BLaER1 (cell line): ENCODE data around the gene B3GAT1.
"Not testable (repeated sequence)": the region's sequence is repeated elsewhere in the genome, so short reads cannot be mapped to it uniquely, and the experiment has no call there.

Experiments
- H3K27ac ChIP-seq: shearing (Covaris generic); formaldehyde crosslinking; 2 replicates; pipeline ENCODE4 v1.8.1; 2022
- H3K27me3 ChIP-seq: shearing (Covaris generic); formaldehyde crosslinking; 2 replicates; pipeline ENCODE4 v1.8.1; 2022
- H3K36me3 ChIP-seq: shearing (Covaris generic); formaldehyde crosslinking; 2 replicates; pipeline ENCODE4 v1.8.1; 2022
- H3K4me1 ChIP-seq: shearing (Covaris generic); formaldehyde crosslinking; 2 replicates; pipeline ENCODE4 v1.8.1; 2022
- H3K4me2 ChIP-seq: shearing (Covaris generic); formaldehyde crosslinking; 2 replicates; pipeline ENCODE4 v1.8.1; 2022
- H3K4me3 ChIP-seq: shearing (Covaris generic); formaldehyde crosslinking; 2 replicates; pipeline ENCODE4 v1.8.1; 2022
- H3K9ac ChIP-seq: shearing (Covaris generic); formaldehyde crosslinking; 2 replicates; pipeline ENCODE4 v1.8.1; 2022
- H3K9me3 ChIP-seq: shearing (Covaris generic); formaldehyde crosslinking; 2 replicates; pipeline ENCODE4 v1.8.1; 2022
- H4K20me1 ChIP-seq: shearing (Covaris generic); formaldehyde crosslinking; 2 replicates; pipeline ENCODE4 v1.8.1; 2022
- Cebpa-rat ChIP-seq: shearing (Covaris generic); IDR thresholded peaks from 2 replicates; pipeline ENCODE4 v1.8.1; 2022

The B3GAT1 gene

DNA sequence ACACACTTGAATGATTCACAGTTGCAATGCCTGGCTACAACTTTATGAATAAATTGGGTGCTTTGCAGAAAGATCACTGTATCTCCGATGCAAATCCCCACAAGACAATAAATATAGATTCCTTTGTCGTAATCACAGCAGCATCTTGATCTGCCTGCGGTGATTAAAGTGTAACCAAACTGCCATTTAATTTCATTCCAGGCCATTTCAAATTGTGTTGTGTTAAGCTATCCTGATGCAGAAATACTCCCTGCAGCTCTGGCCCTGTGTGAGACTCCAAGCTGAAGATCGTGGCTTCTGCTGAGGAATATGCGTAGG lies 40.8 kb upstream of the B3GAT1 start:
- H3K27me3 ChIP-seq, result no peaks in the 10 kb centered on the region
- H3K9me3 ChIP-seq, result peaks cover 18% of the 10 kb centered on the region
- TF ChIP-seq Cebpa-rat, result no peak
- peaks cover 11% of the 10 kb centered on the region for H3K4me1 ChIP-seq
- no peaks in the 10 kb centered on the region for H3K36me3 ChIP-seq
- no peak overlapping the region for H3K4me3 ChIP-seq
- H4K20me1 ChIP-seq, result no peaks in the 10 kb centered on the region
- H3K27ac ChIP-seq, result no peak overlapping the region
- H3K9ac ChIP-seq, result no peak overlapping the region
- H3K4me2 ChIP-seq, result no peak overlapping the region

DNA sequence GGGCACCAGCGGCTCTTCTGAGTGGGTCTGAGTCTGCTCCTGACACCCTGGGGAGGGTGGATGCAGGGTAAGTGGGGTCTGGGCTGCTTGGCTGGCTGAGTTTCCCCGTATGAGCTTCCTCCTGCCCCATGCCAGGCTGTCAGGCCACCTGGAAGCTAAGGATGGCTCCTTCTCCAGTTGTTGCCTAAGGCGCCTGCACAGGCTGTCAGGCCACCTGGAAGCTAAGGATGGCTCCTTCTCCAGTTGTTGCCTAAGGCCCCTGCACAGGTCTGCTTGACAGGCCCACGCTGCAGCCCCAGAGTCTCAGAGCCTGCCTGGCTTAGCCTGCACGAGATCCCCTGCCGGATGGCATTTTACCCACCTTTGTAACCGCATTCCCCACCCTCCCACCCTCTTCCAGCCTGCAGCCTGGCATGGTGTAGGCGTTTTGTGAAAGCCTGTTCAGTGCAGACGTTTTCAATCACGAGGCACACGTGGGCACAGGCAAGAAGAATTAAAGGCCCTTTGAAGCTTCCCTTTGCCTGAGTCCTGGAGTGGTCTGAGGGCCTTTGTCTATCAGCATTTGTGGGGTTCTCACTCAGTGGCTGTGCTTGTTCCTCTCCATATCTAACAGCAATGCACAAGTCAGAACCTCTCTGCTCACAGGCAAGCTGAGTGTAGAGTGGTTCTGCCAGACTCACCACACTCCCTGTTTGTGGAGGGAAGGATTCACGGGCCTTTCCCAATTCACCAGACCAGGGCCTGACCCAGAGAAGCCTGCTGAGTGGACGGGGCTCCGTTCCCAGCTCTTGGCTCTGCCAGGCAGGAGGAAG lies 40.2 kb upstream of the B3GAT1 start:
- Histone ChIP-seq H3K27me3 (no peaks in the 10 kb centered on the region), H4K20me1 (no peaks in the 10 kb centered on the region), H3K4me1 (peaks cover 11% of the 10 kb centered on the region), H3K4me3 (no peak overlapping the region), H3K27ac (no peak overlapping the region), H3K4me2 (no peak overlapping the region), H3K9me3 (peaks cover 13% of the 10 kb centered on the region), H3K9ac (no peak overlapping the region), H3K36me3 (no peaks in the 10 kb centered on the region)
- no peak for TF ChIP-seq Cebpa-rat

DNA sequence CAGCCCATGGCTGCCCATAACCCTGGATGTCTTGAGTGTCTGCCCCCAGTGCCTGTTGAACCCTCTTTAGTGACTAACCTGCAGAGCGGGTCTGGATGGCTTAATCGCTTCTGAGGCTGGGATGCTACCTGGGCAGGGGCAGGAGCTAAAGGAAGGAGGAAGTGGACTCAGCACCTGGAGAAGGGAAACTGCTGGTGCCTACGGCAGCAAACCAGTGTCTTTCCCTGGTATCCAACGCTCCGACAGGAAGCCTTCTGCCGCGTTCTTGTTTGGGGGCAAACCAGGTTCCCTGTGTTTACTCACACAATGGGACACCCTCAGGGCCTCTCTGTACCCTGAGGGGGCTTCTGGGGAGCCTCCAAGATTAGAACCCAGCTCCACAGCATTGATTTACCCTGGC lies 38.1 kb upstream of the B3GAT1 start:
- Histone ChIP-seq H3K9me3 (peaks cover 7% of the 10 kb centered on the region; the same call in 1 of the 2 replicates), H3K4me3 (no peak overlapping the region), H3K9ac (no peak overlapping the region), H3K27me3 (no peaks in the 10 kb centered on the region), H3K27ac (no peak overlapping the region), H3K36me3 (no peaks in the 10 kb centered on the region), H3K4me2 (no peak overlapping the region), H4K20me1 (no peaks in the 10 kb centered on the region), H3K4me1 (no peaks in the 10 kb centered on the region)
- TF ChIP-seq Cebpa-rat, result no peak

DNA sequence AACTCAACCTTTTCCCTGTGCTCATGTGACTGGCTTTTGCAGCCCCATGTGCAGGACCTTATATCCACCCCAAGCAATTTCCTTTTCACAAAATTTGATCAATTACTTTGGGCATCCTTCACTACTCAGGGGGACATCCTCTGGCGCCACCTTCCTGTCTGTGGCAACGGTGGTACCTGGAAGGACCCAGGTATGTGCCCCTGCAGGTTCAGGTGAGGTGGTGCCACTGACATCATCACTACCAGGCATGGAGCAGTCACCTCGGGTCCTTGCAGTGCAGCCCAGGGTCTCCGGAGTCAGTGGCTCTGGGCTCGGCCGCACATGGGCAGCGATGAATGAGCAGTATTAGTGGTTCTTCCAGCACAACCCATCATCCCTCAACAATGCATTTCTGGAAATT lies 37.7 kb upstream of the B3GAT1 start:
- Histone ChIP-seq H3K9ac (no peak overlapping the region), H3K36me3 (no peaks in the 10 kb centered on the region), H4K20me1 (no peaks in the 10 kb centered on the region), H3K27ac (no peak overlapping the region), H3K4me3 (no peak overlapping the region), H3K4me1 (no peaks in the 10 kb centered on the region; the same call in 1 of the 2 replicates), H3K27me3 (no peaks in the 10 kb centered on the region), H3K4me2 (no peak overlapping the region), H3K9me3 (peaks cover 12% of the 10 kb centered on the region)
- TF ChIP-seq Cebpa-rat, result no peak

DNA sequence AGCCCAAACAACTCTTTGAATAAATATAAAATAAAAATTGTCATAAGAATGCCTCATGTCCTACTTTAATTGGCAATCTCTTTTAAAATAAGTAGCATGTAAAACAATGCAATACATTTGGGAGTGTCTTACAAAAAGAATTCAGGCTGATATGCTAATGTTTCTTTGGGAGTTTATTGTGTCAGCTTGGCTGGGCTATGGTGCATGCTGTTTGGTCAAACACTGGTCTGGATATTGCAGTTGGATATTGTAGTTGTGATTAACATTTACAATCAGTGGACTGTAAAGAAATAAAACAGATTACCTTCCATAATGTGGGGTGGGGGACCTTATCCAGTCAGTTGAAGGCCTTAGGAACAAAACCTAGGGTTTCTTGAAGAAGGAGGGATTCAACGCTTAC lies 37.0 kb upstream of the B3GAT1 start:
- H3K9me3 ChIP-seq, result peaks cover 18% of the 10 kb centered on the region
- H3K4me3 ChIP-seq, result no peak overlapping the region
- TF ChIP-seq Cebpa-rat, result no peak

DNA sequence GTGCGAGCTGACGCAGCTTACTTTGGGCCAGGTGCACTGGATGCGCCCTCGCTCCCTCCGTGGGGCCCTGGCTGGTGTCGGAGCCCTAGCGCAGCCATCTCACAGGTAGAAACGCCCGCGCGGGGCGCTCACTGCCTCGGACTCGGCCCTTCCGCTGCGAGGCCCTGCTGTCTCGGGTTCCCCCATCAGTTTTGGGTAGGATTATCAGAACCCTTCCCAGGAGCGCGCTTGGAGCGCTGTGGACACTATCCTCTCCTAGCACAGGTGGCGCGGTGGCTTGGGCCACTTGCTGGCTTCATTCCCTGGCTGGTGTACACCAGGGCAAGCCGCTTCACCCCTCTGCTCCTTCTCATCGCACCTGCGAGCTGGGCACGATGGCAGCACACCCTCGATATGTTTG lies 35.7 kb upstream of the B3GAT1 start:
- TF ChIP-seq Cebpa-rat, result no peak
- Histone ChIP-seq H3K4me2 (no peak overlapping the region), H3K4me3 (no peak overlapping the region), H3K9ac (no peak overlapping the region), H3K27ac (no peak overlapping the region), H4K20me1 (no peaks in the 10 kb centered on the region), H3K9me3 (peaks cover 25% of the 10 kb centered on the region), H3K27me3 (no peaks in the 10 kb centered on the region), H3K36me3 (no peaks in the 10 kb centered on the region), H3K4me1 (no peaks in the 10 kb centered on the region; the same call in 1 of the 2 replicates)

More for the DNA sequence above, 37.0 kb upstream of the B3GAT1 start:
- Histone ChIP-seq H3K27ac (no peak overlapping the region), H3K9ac (no peak overlapping the region), H3K27me3 (no peaks in the 10 kb centered on the region), H3K36me3 (no peaks in the 10 kb centered on the region), H3K4me1 (no peaks in the 10 kb centered on the region; the same call in 1 of the 2 replicates), H4K20me1 (no peaks in the 10 kb centered on the region), H3K4me2 (no peak overlapping the region)

DNA sequence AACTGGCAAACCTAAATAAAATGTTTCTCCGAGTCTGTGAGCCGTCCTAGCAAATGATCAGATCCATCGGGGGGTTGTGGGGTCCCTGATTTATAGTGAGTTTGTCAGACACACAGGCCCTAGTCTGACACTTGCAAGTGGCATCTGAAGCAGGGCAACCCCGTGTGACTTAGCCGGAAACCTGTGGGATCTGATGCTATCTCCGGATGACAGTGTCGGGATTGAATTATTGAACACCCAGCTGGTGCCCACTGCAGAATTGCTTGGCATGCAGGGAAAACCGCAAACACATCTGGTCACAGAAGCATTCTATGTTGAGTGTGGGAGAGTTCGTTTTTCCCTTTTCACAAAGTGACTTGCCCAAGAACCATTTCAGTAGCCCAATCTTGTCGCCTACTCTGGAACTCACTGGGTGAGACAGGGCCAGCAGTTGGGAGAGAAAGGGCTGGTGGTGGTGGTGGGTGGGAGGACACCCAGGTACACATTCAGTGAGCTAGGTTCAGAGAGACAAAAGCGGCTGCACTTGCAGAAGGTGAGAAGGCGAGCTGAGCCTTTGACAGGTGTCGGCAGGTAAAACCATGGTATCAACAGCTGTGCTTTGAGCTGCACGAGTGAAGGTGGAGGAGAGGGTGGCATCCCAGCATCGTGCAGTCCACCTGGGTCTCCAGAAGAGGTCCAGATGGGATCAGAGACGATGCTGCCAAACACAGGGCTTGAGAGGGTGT lies 33.7 kb upstream of the B3GAT1 start:
- Histone ChIP-seq H3K4me1 (no peaks in the 10 kb centered on the region; the same call in 1 of the 2 replicates), H3K27ac (no peak overlapping the region), H3K9ac (no peak overlapping the region), H3K4me3 (no peak overlapping the region), H3K27me3 (no peaks in the 10 kb centered on the region), H3K9me3 (peaks cover 25% of the 10 kb centered on the region), H3K36me3 (no peaks in the 10 kb centered on the region), H3K4me2 (no peak overlapping the region), H4K20me1 (no peaks in the 10 kb centered on the region)
- TF ChIP-seq Cebpa-rat, result no peak

DNA sequence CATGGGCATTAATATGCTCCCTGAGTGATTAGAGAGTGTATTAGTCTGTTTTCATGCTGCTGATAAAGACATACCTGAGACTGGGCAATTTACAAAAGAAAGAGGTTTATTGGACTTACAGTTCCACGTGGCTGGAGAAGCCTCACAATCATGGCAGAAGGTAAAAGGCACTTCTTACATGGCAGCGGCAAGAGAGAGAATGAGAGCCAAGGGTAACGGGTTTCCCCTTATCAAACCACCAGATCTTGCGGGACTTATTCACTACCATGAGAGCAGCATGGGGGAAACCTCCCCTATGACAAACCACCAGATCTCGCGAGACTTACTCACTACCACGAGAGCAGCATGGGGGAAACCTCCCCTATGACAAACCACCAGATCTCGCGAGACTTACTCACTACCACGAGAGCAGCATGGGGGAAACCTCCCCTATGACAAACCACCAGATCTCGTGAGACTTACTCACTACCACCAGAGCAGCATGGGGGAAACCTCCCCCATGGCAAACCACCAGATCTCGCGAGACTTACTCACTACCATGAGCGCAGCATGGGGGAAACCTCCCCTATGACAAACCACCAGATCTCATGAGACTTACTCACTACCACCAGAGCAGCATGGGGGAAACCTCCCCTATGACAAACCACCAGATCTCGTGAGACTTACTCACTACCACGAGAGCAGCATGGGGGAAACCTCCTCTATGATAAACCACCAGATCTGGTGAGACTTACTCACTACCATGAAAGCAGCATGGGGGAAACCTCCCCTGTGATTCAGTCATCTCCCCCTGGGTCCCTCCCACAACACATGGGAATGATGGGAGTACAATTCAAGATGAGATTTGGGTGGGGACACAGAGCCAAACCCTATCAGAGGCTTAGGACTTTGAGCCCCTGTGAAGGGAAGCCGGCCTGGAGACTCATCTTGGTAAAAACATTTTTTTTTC lies 32.4 kb upstream of the B3GAT1 start:
- H3K27me3 ChIP-seq, result not testable (repeated sequence)
- H3K9me3 ChIP-seq, result peaks cover 25% of the 10 kb centered on the region

DNA sequence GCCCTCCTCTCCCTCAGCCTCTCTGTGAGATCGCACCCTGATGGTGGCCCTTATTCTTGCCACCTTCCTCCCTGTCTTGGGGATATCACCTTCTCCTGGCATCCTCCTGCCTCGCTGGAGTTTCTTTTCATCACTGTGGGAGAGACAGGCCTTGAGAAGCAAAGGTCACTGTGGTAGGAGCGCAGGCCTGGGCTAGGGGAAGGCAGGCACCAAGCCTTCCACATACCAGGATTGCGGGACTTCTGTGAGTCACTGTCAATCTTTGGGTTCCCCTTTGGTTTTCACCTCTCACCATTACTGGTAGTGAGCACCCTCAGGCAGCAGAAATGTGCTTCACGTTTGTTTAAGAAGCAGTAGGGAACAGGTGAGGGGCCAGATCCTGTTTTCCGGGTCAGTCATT lies 31.2 kb upstream of the B3GAT1 start:
- Histone ChIP-seq H3K4me2 (no peak overlapping the region), H3K27me3 (no peaks in the 10 kb centered on the region), H3K9ac (no peak overlapping the region), H3K27ac (no peak overlapping the region), H3K36me3 (no peaks in the 10 kb centered on the region), H4K20me1 (no peaks in the 10 kb centered on the region), H3K4me1 (no peaks in the 10 kb centered on the region; the same call in 1 of the 2 replicates), H3K9me3 (peaks cover 25% of the 10 kb centered on the region), H3K4me3 (no peak overlapping the region)
- no peak for TF ChIP-seq Cebpa-rat

More for the DNA sequence above, 32.4 kb upstream of the B3GAT1 start:
- not testable (repeated sequence) for H3K4me1 ChIP-seq, H4K20me1 ChIP-seq, H3K27ac ChIP-seq, H3K4me2 ChIP-seq, H3K4me3 ChIP-seq, H3K36me3 ChIP-seq, H3K9ac ChIP-seq
